GM21515 (cell line): Measurements from ENCODE around the gene PPFIA3.
"Not testable (repeated sequence)": the region's sequence is repeated elsewhere in the genome, so short reads cannot be mapped to it uniquely, and the experiment has no call there.

Source experiments
- ATAC-seq: cut with Tn5 transposase; IDR thresholded peaks from one replicate; pipeline ENCODE4 v1.9.1; 2021; ENCODE audit not compliant: unreplicated experiment

PPFIA3 gene

GRCh38 chr19:49102303-49102702 lies 17.0 kb upstream of the PPFIA3 start:
- ATAC-seq: no peak

GRCh38 chr19:49103331-49104085 lies 15.8 kb upstream of the PPFIA3 start:
- ATAC-seq: no peak

- no peak for ATAC-seq
These were observed 15.0 kb upstream of the PPFIA3 start for GRCh38 chr19:49104229-49104864.

- ATAC-seq: no peak
These were observed 12.7 kb upstream of the PPFIA3 start for GRCh38 chr19:49106648-49107135.

- ATAC-seq: no peak
These were observed 11.5 kb upstream of the PPFIA3 start for GRCh38 chr19:49107625-49108459.

- ATAC-seq: no peak
These were observed 10.3 kb upstream of the PPFIA3 start for GRCh38 chr19:49109051-49109450.

- ATAC-seq: no peak
These were observed 9.6 kb upstream of the PPFIA3 start for GRCh38 chr19:49109569-49110233.

GRCh38 chr19:49110567-49110966 lies 8.8 kb upstream of the PPFIA3 start:
- no peak for ATAC-seq

- ATAC-seq: no peak
These were observed 7.9 kb upstream of the PPFIA3 start for GRCh38 chr19:49111218-49111998.

- peak; percentile 51 for ATAC-seq
These were observed 5.3 kb upstream of the PPFIA3 start, which contains the start of gene LIN7B for GRCh38 chr19:49113762-49114629. Gene LIN7B (plus strand): TSS chr19:49114370. CDS start chr19:49114405, 35 bp downstream.

GRCh38 chr19:49114630-49115363 lies 4.5 kb upstream of the PPFIA3 start:
- ATAC-seq: no peak

GRCh38 chr19:49116544-49116943 lies 2.8 kb upstream of the PPFIA3 start:
- ATAC-seq: no peak

GRCh38 chr19:49117677-49118564 lies 1.4 kb upstream of the PPFIA3 start:
- ATAC-seq: no peak

- peak; percentile 69 for ATAC-seq
These were observed 556 bp upstream of the PPFIA3 start, which contains the start of gene C19orf73 for GRCh38 chr19:49118565-49119410. Gene C19orf73 (minus strand): TSS chr19:49119143. CDS start chr19:49119022, 121 bp downstream.

- ATAC-seq: no peak
These were observed 960 bp downstream of the PPFIA3 start for GRCh38 chr19:49120325-49120683.

GRCh38 chr19:49120868-49121267 lies 1.5 kb downstream of the PPFIA3 start:
- ATAC-seq: no peak

GRCh38 chr19:49121841-49122240 lies 2.5 kb downstream of the PPFIA3 start:
- not testable (repeated sequence) for ATAC-seq
